K562 (cell line): ENCODE data around the gene KRTAP1-5. TPM values are rescaled to one million over a fixed set of nuclear protein-coding genes. Genes with fewer than 3 reads are reported as not detected.

Experiments
- ATAC-seq: fragments of 200-7000 bp; cut with Tn5 transposase; 3 replicates; pipeline ENCODE4 v1.9.1; 2020; ENCODE audit warnings: moderate library complexity
- BruUV-seq: library from RNA; stranded (reverse); fragments of 400-500 nt; replicated peaks from 2 replicates; lab custom pipeline; 2021; lab: Mats Ljungman, UMichigan
- CTCF ChIA-PET: fragments of 300-600 bp; formaldehyde crosslinking; extraction: SDS; loops from one replicate; lab custom pipeline; 2021; ENCODE audit warnings: low intra/inter-chr PET ratio; lab: Yijun Ruan, JAX
- POLR2A ChIA-PET: fragments of 300-600, 350-650 bp; sonication (Branson Sonifier 250); formaldehyde crosslinking; extraction: SDS; loops from one replicate; lab custom pipeline; 2021; ENCODE audit warnings: antibody characterized with exemption, inconsistent platforms; lab: Yijun Ruan, JAX
- DNase-seq, 4 experiments: peaks; one replicate each; pipeline versions ENCODE4 v3.0.0 to v3.0.0-alpha.2; 2011 to 2018; ENCODE audit warnings: low spot score in 3 of 4, mixed read lengths in 3 of 4; ENCODE audit errors: extremely low read depth in 1 of 4
- FAIRE-seq: peaks from 2 replicates; lab custom pipeline; 2011; peaks lifted over from hg19 to GRCh38; lab: Jason Lieb, UNC
- H2AFZ ChIP-seq: 2 replicates; pipeline ENCODE4 v1.6.0; 2011; ENCODE audit warnings: low read depth, low read length, control low read depth, inconsistent platforms
- H3K27ac ChIP-seq: fragments of 200-600 bp; 3 replicates; pipeline ENCODE4 v1.8.0; 2011; ENCODE audit warnings: low read depth, mild to moderate bottlenecking, control low read depth, inconsistent platforms, low read length, moderate library complexity, mixed read lengths; ENCODE audit errors: extremely low read depth
- H3K27me3 ChIP-seq, 2 experiments: fragments of 300-600 bp in 1 of 2; 2 replicates in 1 of 2; 3 replicates in 1 of 2; pipeline versions ENCODE4 v1.6.0 to v1.8.0; 2011; ENCODE audit warnings: inconsistent platforms in 2 of 2, low read length in 2 of 2, mild to moderate bottlenecking in 1 of 2, mixed read lengths in 1 of 2, moderate library complexity in 1 of 2; ENCODE audit not compliant: control insufficient read depth in 2 of 2, insufficient read depth in 2 of 2
- H3K36me3 ChIP-seq: fragments of 300-600 bp; 3 replicates; pipeline ENCODE4 v1.8.0; 2011; ENCODE audit warnings: mild to moderate bottlenecking, low read length, inconsistent platforms; ENCODE audit not compliant: control insufficient read depth, insufficient read depth
- H3K4me1 ChIP-seq, 2 experiments: fragments of 200-600 bp in 1 of 2; replicated peaks in 1 of 2; 2 replicates in 1 of 2; 3 replicates in 1 of 2; pipeline versions ENCODE4 v1.5.1 to v1.8.0; 2011; ENCODE audit warnings: inconsistent platforms in 2 of 2, low read length in 2 of 2, mild to moderate bottlenecking in 1 of 2, mixed read lengths in 1 of 2, moderate library complexity in 1 of 2; ENCODE audit not compliant: control insufficient read depth in 2 of 2, insufficient read depth in 2 of 2
- H3K4me2 ChIP-seq: 2 replicates; pipeline ENCODE4 v1.6.1; 2011; ENCODE audit warnings: low read length, control low read depth, inconsistent platforms, mixed read lengths; ENCODE audit not compliant: insufficient read depth
- H3K4me3 ChIP-seq: fragments of 200-600 bp; sonication (generic), shearing (Covaris generic); 2 replicates; pipeline ENCODE4 v1.5.1; 2016; ENCODE audit warnings: control low read depth, inconsistent platforms
- H3K79me2 ChIP-seq: fragments of 200-600 bp; 3 replicates; pipeline ENCODE4 v1.8.0; 2011; ENCODE audit warnings: low read length, inconsistent platforms; ENCODE audit not compliant: control insufficient read depth, insufficient read depth
- H3K9ac ChIP-seq, 2 experiments: 2 replicates each; pipeline versions ENCODE4 v1.6.0 to v1.6.1; 2011; ENCODE audit warnings: low read depth in 2 of 2, low read length in 2 of 2, control low read depth in 1 of 2, inconsistent platforms in 1 of 2, mild to moderate bottlenecking in 1 of 2, mixed read lengths in 1 of 2; ENCODE audit not compliant: insufficient read depth in 1 of 2
- H3K9me1 ChIP-seq: one replicate; pipeline ENCODE4 v1.6.0; 2011; ENCODE audit warnings: inconsistent platforms, mild to moderate bottlenecking, low read length, moderate library complexity; ENCODE audit not compliant: control insufficient read depth, insufficient read depth
- H3K9me3 ChIP-seq: replicated peaks from 2 replicates; pipeline ENCODE4 v1.5.1; 2011; ENCODE audit warnings: low read depth, low read length, inconsistent platforms; ENCODE audit not compliant: control insufficient read depth, insufficient read depth
- H4K20me1 ChIP-seq: replicated peaks from 2 replicates; pipeline ENCODE4 v1.6.1; 2011; ENCODE audit warnings: low read length, inconsistent platforms, mixed read lengths; ENCODE audit not compliant: control insufficient read depth, insufficient read depth
- ATF1 ChIP-seq, 2 experiments: fragments of 450-650 bp in 1 of 2; IDR thresholded peaks; 2 replicates each; pipeline ENCODE4 v1.6.1; 2016; ENCODE audit warnings: missing compliant biosample characterization in 1 of 2, missing genetic modification characterization in 1 of 2
- FOXA1 ChIP-seq: fragments of 450-650 bp; IDR thresholded peaks from 2 replicates; pipeline ENCODE4 v1.6.1; 2016; ENCODE audit warnings: mild to moderate bottlenecking, borderline replicate concordance
- NCOR1 ChIP-seq: fragments of 450-650 bp; IDR thresholded peaks from 2 replicates; pipeline ENCODE4 v1.6.1; 2016; ENCODE audit warnings: mild to moderate bottlenecking, moderate library complexity
- SMARCE1 ChIP-seq: fragments of 450-650 bp; IDR thresholded peaks from 2 replicates; pipeline ENCODE4 v1.7.1; 2016; ENCODE audit warnings: mild to moderate bottlenecking
- TEAD2 ChIP-seq: fragments of 450-650 bp; IDR thresholded peaks from 2 replicates; pipeline ENCODE4 v1.6.1; 2016; ENCODE audit warnings: missing genetic modification characterization, control low read depth, missing compliant biosample characterization
- WGBS: fragments of 100-300 bp; shearing (Covaris generic); methylation state at CpG from one replicate; pipeline ENCODE4 v1.1.6; 2016; ENCODE audit warnings: low coverage, mixed read lengths; ENCODE audit not compliant: insufficient coverage; ENCODE audit errors: missing lambda C conversion rate; 5-methylcytosine and 5-hydroxymethylcytosine counted together
- in situ Hi-C: fragments of 300-500 bp; cut with MboI; formaldehyde crosslinking; loops from 4 replicates; pipeline ENCODE4 v1.15.0; 2018; ENCODE audit warnings: inconsistent platforms, mixed read lengths
- intact Hi-C: fragments of 100-400 bp; cut with micrococcal nuclease; formaldehyde crosslinking; loops from 2 replicates; pipeline ENCODE4 v1.14.2; 2022
- polyA plus RNA-seq, 8 experiments: library from polyadenylated mRNA; depleted of rRNA in 4 of 8; stranded (reverse) in 5 of 8; unstranded in 3 of 8; fragments of >200 nt; fragmentation: Nextera tagmentation in 2 of 8; fragmentation: Illumina TruSeq in 1 of 8; extraction: Ambion mirVana in 2 of 8; extraction: Trizol in 1 of 8; gene quantifications; 2 replicates each; pipeline versions ENCODE4 v1.2.1 to v1.2.3, GENCODE V29; 2011 to 2014; ENCODE audit warnings: inconsistent platforms in 1 of 8, missing spikeins in 1 of 8
- total RNA-seq, 7 experiments: library from RNA; depleted of rRNA in 6 of 7; stranded (reverse); fragments of >200 nt in 6 of 7; fragmentation: Illumina TruSeq in 2 of 7; extraction: Trizol in 2 of 7; gene quantifications; 2 replicates each; pipeline versions ENCODE4 v1.2.1 to v1.2.3, GENCODE V29; 2011 to 2021; ENCODE audit warnings: low replicate concordance in 1 of 7

KRTAP1-5 gene
- total and polyA plus RNA-seq, 9 of the 15 experiments (the other 6 are each of a cell fraction or from before 2014, with no cell fraction given), result not detected

GRCh38 chr17:40997361-40997760 is 29.6 kb downstream of the KRTAP1-5 start:
- Histone ChIP-seq H3K4me1 (no peaks in the 10 kb centered on the region), H3K27ac (no peak overlapping the region), H3K9me1 (no peaks in the 10 kb centered on the region), H3K4me3 (no peak overlapping the region), H3K36me3 (no peaks in the 10 kb centered on the region), H2AFZ (no peak overlapping the region), H3K27me3 (peaks cover 0 to 5% of the 10 kb centered on the region in 2 experiments; a peak in 2 of 5 replicates), H3K9ac (no peak overlapping the region), H4K20me1 (no peaks in the 10 kb centered on the region), H3K4me2 (no peak overlapping the region), H3K9me3 (no peaks in the 10 kb centered on the region), H3K79me2 (no peaks in the 10 kb centered on the region)
- TF ChIP-seq ATF1 (CRISPR knock-in tag; IDR thresholded peaks at IDR 0.05), result no peak
- TF ChIP-seq ATF1 (tag; IDR thresholded peaks at IDR 0.05), result no peak
- POLR2A ChIA-PET, result no interaction called here
- CTCF ChIA-PET, result no interaction called here
- intact Hi-C loops (no loop called here), in situ Hi-C loops (no loop called here)
- DNase-seq (no peak), ATAC-seq (no peak), FAIRE-seq (no peak)
- no TSS peak for BruUV-seq
- WGBS, result 0% methylated on average over 2 of the region's 2 CpGs

- Histone ChIP-seq H3K4me3 (no peak overlapping the region), H4K20me1 (no peaks in the 10 kb centered on the region), H3K4me1 (no peaks in the 10 kb centered on the region), H3K27ac (no peak overlapping the region), H3K4me2 (no peak overlapping the region), H3K27me3 (peaks cover 0 to 5% of the 10 kb centered on the region in 2 experiments; a peak in 2 of 5 replicates), H3K9ac (no peak overlapping the region), H3K36me3 (no peaks in the 10 kb centered on the region), H3K9me1 (no peaks in the 10 kb centered on the region), H2AFZ (no peak overlapping the region), H3K9me3 (no peaks in the 10 kb centered on the region), H3K79me2 (no peaks in the 10 kb centered on the region)
- in situ Hi-C loops, result no loop called here
- intact Hi-C loops, result no loop called here
- 0% methylated on average over 4 of the region's 4 CpGs for WGBS
- ChIA-PET CTCF (no interaction called here), POLR2A (interaction anchor here (0.6 to 2.0 kb wide), 2 partner anchors 17 to 280 kb away, joined by 4 to 8 read pairs; no protein-coding TSS in a partner anchor)
- DNase-seq, result no peak
- no peak for FAIRE-seq
- TF ChIP-seq SMARCE1 (no peak), FOXA1 (no peak), NCOR1 (no peak), TEAD2 (tag) (no peak)
- ATAC-seq, result no peak
- BruUV-seq, result no TSS peak
Observed at GRCh38 chr17:40996829-40997228, 30.2 kb downstream of the KRTAP1-5 start.
